HEK293 (cell line): ENCODE measurements around the gene ANKH.

Experiments used
- CTCF ChIA-PET: fragments of 350-600 bp; formaldehyde crosslinking; extraction: SDS; loops from one replicate; lab custom pipeline; 2021; ENCODE audit warnings: antibody characterized with exemption; lab: Yijun Ruan, JAX
- POLR2A ChIA-PET: fragments of 300-600 bp; formaldehyde crosslinking; extraction: SDS; loops from one replicate; lab custom pipeline; 2020; ENCODE audit warnings: antibody characterized with exemption, inconsistent platforms; lab: Yijun Ruan, JAX
- H3K27ac ChIP-seq: fragments of 200-500 bp; sonication (Bioruptor generic); 2 replicates; pipeline ENCODE4 v1.5.1; 2014; ENCODE audit warnings: low read depth, low read length, control low read depth, inconsistent platforms; ENCODE audit errors: extremely low read depth
- H3K36me3 ChIP-seq, 2 experiments: fragments of 200-500 bp in 1 of 2; sonication (Bioruptor generic) in 1 of 2; 1 replicate in 1 of 2; 2 replicates in 1 of 2; pipeline ENCODE4 v1.5.1; 2014 to 2017; ENCODE audit warnings: inconsistent platforms in 2 of 2, low read length in 2 of 2; ENCODE audit not compliant: control insufficient read depth in 2 of 2, insufficient read depth in 1 of 2
- H3K4me1 ChIP-seq: fragments of 200-500 bp; sonication (Bioruptor generic); 2 replicates; pipeline ENCODE4 v1.5.1; 2014; ENCODE audit warnings: mild to moderate bottlenecking, low read length, inconsistent platforms; ENCODE audit not compliant: control insufficient read depth, insufficient read depth
- H3K4me3 ChIP-seq: 2 replicates; pipeline ENCODE4 v1.5.1; 2011; ENCODE audit warnings: low read depth, mild to moderate bottlenecking, control low read depth, low read length, moderate library complexity
- H3K9me3 ChIP-seq: fragments of 200-500 bp; sonication (Bioruptor generic); 2 replicates; pipeline ENCODE4 v1.5.1; 2014; ENCODE audit warnings: low read depth, low read length, inconsistent platforms; ENCODE audit not compliant: control insufficient read depth, insufficient read depth
- CTCF ChIP-seq: fragments of 450-650 bp; formaldehyde crosslinking; IDR thresholded peaks from 2 replicates; pipeline ENCODE4 v1.5.1; 2016; ENCODE audit warnings: missing biosample characterization, missing genetic modification characterization
- FEZF1 ChIP-seq: fragments of 450-650 bp; formaldehyde crosslinking; IDR thresholded peaks from 2 replicates; pipeline ENCODE4 v1.5.1; 2016; ENCODE audit warnings: missing biosample characterization, missing genetic modification characterization
- GLIS2 ChIP-seq: fragments of 450-650 bp; formaldehyde crosslinking; IDR thresholded peaks from 2 replicates; pipeline ENCODE4 v1.5.1; 2016; ENCODE audit warnings: missing biosample characterization, missing genetic modification characterization
- HOXD13 ChIP-seq: sonication (generic); formaldehyde crosslinking; IDR thresholded peaks from 2 replicates; pipeline ENCODE4 v1.8.0; 2022; ENCODE audit warnings: missing genetic modification reagents, borderline replicate concordance
- PATZ1 ChIP-seq: fragments of 450-650 bp; formaldehyde crosslinking; IDR thresholded peaks from 2 replicates; pipeline ENCODE4 v1.5.1; 2016; ENCODE audit warnings: missing biosample characterization, missing genetic modification characterization
- PRDM10 ChIP-seq: fragments of 450-650 bp; formaldehyde crosslinking; IDR thresholded peaks from 2 replicates; pipeline ENCODE4 v1.5.1; 2016; ENCODE audit warnings: missing biosample characterization, missing genetic modification characterization
- SCRT1 ChIP-seq: fragments of 450-650 bp; formaldehyde crosslinking; IDR thresholded peaks from 2 replicates; pipeline ENCODE4 v1.5.1; 2016; ENCODE audit warnings: missing biosample characterization, missing genetic modification characterization, borderline replicate concordance
- TRIM28 ChIP-seq: IDR thresholded peaks from 2 replicates; pipeline ENCODE4 v1.6.1; 2011; ENCODE audit warnings: low read length, control low read depth, borderline replicate concordance
- WT1 ChIP-seq: fragments of 450-650 bp; formaldehyde crosslinking; IDR thresholded peaks from 2 replicates; pipeline ENCODE4 v1.5.1; 2016; ENCODE audit warnings: missing biosample characterization, missing genetic modification characterization
- ZFP41 ChIP-seq: fragments of 450-650 bp; formaldehyde crosslinking; IDR thresholded peaks from 2 replicates; pipeline ENCODE4 v1.5.1; 2016; ENCODE audit warnings: missing biosample characterization, missing genetic modification characterization, borderline replicate concordance
- ZNF114 ChIP-seq: fragments of 450-650 bp; formaldehyde crosslinking; IDR thresholded peaks from 2 replicates; pipeline ENCODE4 v1.5.0; 2017; ENCODE audit warnings: missing biosample characterization, missing genetic modification characterization
- ZNF146 ChIP-seq: fragments of 450-650 bp; formaldehyde crosslinking; IDR thresholded peaks from 2 replicates; pipeline ENCODE4 v1.5.1; 2016; ENCODE audit warnings: missing biosample characterization, missing genetic modification characterization
- ZNF2 ChIP-seq: fragments of 450-650 bp; formaldehyde crosslinking; IDR thresholded peaks from 2 replicates; pipeline ENCODE4 v1.5.1; 2016; ENCODE audit warnings: missing biosample characterization, missing genetic modification characterization
- ZNF426 ChIP-seq: fragments of 450-650 bp; formaldehyde crosslinking; IDR thresholded peaks from 2 replicates; pipeline ENCODE4 v1.5.1; 2017; ENCODE audit warnings: missing biosample characterization, missing genetic modification characterization, mild to moderate bottlenecking, inconsistent platforms, moderate library complexity
- ZNF585B ChIP-seq: fragments of 450-650 bp; formaldehyde crosslinking; IDR thresholded peaks from 2 replicates; pipeline ENCODE4 v1.5.1; 2016; ENCODE audit warnings: missing biosample characterization, missing genetic modification characterization
- ZNF610 ChIP-seq: fragments of 450-650 bp; formaldehyde crosslinking; IDR thresholded peaks from 2 replicates; pipeline ENCODE4 v1.5.1; 2016; ENCODE audit warnings: missing biosample characterization, missing genetic modification characterization, borderline replicate concordance
- ZNF830 ChIP-seq: fragments of 450-650 bp; IDR thresholded peaks from 2 replicates; pipeline ENCODE4 v1.5.0; 2018; ENCODE audit warnings: missing biosample characterization, missing genetic modification characterization, low read depth, mild to moderate bottlenecking, moderate library complexity
- TF ChIP-seq, protein P1 (sequence below): IDR thresholded peaks from 2 replicates; pipeline ENCODE4 v1.6.1; 2011; ENCODE audit warnings: mild to moderate bottlenecking, low read depth, low read length, borderline replicate concordance
- TF ChIP-seq, protein P2 (sequence below): fragments of 450-650 bp; formaldehyde crosslinking; IDR thresholded peaks from 2 replicates; pipeline ENCODE4 v1.5.1; 2016; ENCODE audit warnings: missing biosample characterization, missing genetic modification characterization

ANKH gene

DNA sequence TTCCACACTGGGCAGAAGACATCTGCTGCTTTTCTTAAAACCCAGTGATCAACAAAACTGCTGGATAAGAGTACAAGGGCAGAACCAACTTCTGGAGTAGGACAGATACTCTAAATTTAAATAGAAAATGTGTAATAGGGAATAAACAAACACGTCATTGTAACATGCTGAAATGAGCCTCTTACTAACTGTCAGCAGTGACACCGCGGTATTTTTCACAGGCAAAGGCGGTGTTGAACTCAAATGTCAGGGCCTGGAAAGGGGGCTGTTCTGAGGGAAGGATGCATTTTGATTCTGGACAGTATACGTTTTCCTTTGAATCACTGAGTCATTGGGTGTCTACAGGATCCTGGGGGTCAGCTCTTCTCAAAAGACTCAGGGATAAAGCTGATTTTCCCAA is 133.5 kb downstream of the ANKH start:
- H3K4me3 ChIP-seq, result no peak overlapping the region
- ChIA-PET CTCF (interaction anchor here (0.5 to 0.8 kb wide), 3 partner anchors 11 to 128 kb away, joined by 3 read pairs; no protein-coding TSS in a partner anchor), POLR2A (no interaction called here)
- peaks cover 0 to 18% of the 10 kb centered on the region in 2 experiments for H3K36me3 ChIP-seq
- TF ChIP-seq, protein P1, sequence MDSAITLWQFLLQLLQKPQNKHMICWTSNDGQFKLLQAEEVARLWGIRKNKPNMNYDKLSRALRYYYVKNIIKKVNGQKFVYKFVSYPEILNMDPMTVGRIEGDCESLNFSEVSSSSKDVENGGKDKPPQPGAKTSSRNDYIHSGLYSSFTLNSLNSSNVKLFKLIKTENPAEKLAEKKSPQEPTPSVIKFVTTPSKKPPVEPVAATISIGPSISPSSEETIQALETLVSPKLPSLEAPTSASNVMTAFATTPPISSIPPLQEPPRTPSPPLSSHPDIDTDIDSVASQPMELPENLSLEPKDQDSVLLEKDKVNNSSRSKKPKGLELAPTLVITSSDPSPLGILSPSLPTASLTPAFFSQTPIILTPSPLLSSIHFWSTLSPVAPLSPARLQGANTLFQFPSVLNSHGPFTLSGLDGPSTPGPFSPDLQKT, result no peak
- no peak overlapping the region for H3K27ac ChIP-seq
- no peaks in the 10 kb centered on the region for H3K4me1 ChIP-seq
- no peaks in the 10 kb centered on the region for H3K9me3 ChIP-seq

DNA sequence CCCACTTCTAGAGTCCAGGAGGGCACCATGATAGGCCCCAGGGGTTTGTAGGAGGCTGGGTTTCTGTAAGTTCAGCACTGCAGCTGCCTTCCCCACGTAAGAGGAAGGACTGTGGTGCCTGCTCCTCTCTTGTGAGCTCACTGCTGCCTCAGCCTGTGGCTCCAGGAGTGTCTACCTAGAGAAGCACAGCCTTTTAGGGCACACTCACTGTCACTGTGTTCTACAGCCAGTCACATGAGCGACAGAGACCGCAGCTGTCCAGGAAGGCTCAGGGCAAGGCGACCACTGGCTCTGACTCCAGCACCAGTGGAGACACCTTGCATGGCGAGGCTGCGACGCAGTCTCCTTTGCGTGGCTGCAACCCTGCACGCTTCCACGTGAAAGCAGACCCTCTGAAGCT is 134.3 kb downstream of the ANKH start:
- Histone ChIP-seq H3K27ac (no peak overlapping the region), H3K4me3 (no peak overlapping the region), H3K9me3 (no peaks in the 10 kb centered on the region), H3K36me3 (peaks cover 0 to 18% of the 10 kb centered on the region in 2 experiments), H3K4me1 (no peaks in the 10 kb centered on the region)
- no peak for TF ChIP-seq SCRT1 (tag by site-specific recombination)
- no peak for TF ChIP-seq WT1 (tag by site-specific recombination)
- TF ChIP-seq ZNF2 (tag by site-specific recombination), result no peak
- no peak for TF ChIP-seq ZNF830 (tag by site-specific recombination)
- no peak for TF ChIP-seq PATZ1 (tag by site-specific recombination)
- no peak for TF ChIP-seq HOXD13 (CRISPR knock-in tag)
- TF ChIP-seq, all 188 proteins: peak for 0
- ChIA-PET CTCF (interaction anchor here (0.6 kb wide), 1 partner anchor 129 kb away, joined by 3 read pairs; no protein-coding TSS in a partner anchor), POLR2A (no interaction called here)

GRCh38 chr5:14735944-14736343 is 135.6 kb downstream of the ANKH start:
- peaks cover 0 to 9% of the 10 kb centered on the region in 2 experiments; a peak in 2 of 3 replicates for H3K36me3 ChIP-seq
- CTCF ChIA-PET, result no interaction called here
- no peaks in the 10 kb centered on the region for H3K4me1 ChIP-seq
- POLR2A ChIA-PET, result no interaction called here
- H3K9me3 ChIP-seq, result no peaks in the 10 kb centered on the region
- H3K27ac ChIP-seq, result no peak overlapping the region
- no peak overlapping the region for H3K4me3 ChIP-seq
- TF ChIP-seq ZNF146 (no peak), PATZ1 (tag by site-specific recombination) (no peak), GLIS2 (no peak), CTCF (tag by site-specific recombination) (no peak), ZFP41 (tag by site-specific recombination) (no peak), ZNF426 (tag by site-specific recombination) (no peak), FEZF1 (tag by site-specific recombination) (no peak), TRIM28 (no peak), ZNF585B (tag by site-specific recombination) (no peak), ZNF114 (tag by site-specific recombination) (no peak), ZNF610 (tag by site-specific recombination) (no peak), PRDM10 (tag by site-specific recombination) (no peak)
- TF ChIP-seq, protein P2, sequence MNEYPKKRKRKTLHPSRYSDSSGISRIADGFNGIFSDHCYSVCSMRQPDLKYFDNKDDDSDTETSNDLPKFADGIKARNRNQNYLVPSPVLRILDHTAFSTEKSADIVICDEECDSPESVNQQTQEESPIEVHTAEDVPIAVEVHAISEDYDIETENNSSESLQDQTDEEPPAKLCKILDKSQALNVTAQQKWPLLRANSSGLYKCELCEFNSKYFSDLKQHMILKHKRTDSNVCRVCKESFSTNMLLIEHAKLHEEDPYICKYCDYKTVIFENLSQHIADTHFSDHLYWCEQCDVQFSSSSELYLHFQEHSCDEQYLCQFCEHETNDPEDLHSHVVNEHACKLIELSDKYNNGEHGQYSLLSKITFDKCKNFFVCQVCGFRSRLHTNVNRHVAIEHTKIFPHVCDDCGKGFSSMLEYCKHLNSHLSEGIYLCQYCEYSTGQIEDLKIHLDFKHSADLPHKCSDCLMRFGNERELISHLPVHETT (tag by site-specific recombination), result no peak
